K562 (cell line): ENCODE measurements around the gene OR4D9. TPM values are rescaled to one million over a fixed set of nuclear protein-coding genes. Genes with fewer than 3 reads are reported as not detected.

Experiments
- CEBPB ChIP-seq: fragments of 450-650 bp; IDR thresholded peaks from 2 replicates; pipeline ENCODE4 v1.6.1; 2016; ENCODE audit warnings: missing genetic modification characterization, missing compliant biosample characterization
- CXXC5 ChIP-seq: fragments of 250-450 bp; sonication (Bioruptor Pico); IDR thresholded peaks from 2 replicates; pipeline ENCODE4 v1.8.0; 2022; ENCODE audit warnings: inconsistent platforms, mild to moderate bottlenecking, moderate library complexity
- ELF2 ChIP-seq: fragments of 250-450 bp; sonication (Bioruptor Pico); IDR thresholded peaks from 2 replicates; pipeline ENCODE4 v1.5.0; 2021; ENCODE audit warnings: mild to moderate bottlenecking
- FOXK2 ChIP-seq, 2 experiments: fragments of 450-650 bp; IDR thresholded peaks in 1 of 2; conservative IDR thresholded peaks in 1 of 2; 2 replicates each; pipeline ENCODE4 v1.6.1; 2016; ENCODE audit warnings: low read depth in 2 of 2, mild to moderate bottlenecking in 1 of 2
- NFATC3 ChIP-seq: fragments of 450-650 bp; IDR thresholded peaks from 2 replicates; pipeline ENCODE4 v1.6.1; 2017; ENCODE audit warnings: mild to moderate bottlenecking
- PTTG1 ChIP-seq: fragments of 450-650 bp; IDR thresholded peaks from 2 replicates; pipeline ENCODE4 v1.6.1; 2016; ENCODE audit warnings: low read depth, mild to moderate bottlenecking, missing genetic modification characterization, missing compliant biosample characterization
- RHOXF2B ChIP-seq: fragments of 250-450 bp; sonication (Bioruptor Pico); conservative IDR thresholded peaks from 2 replicates; pipeline ENCODE4 v1.5.1; 2021
- SMAD2 ChIP-seq: fragments of 150-350 bp; IDR thresholded peaks from 2 replicates; pipeline ENCODE4 v1.6.1; 2014; ENCODE audit warnings: low read depth, mild to moderate bottlenecking, low read length
- polyA plus RNA-seq, 8 experiments: library from polyadenylated mRNA; depleted of rRNA in 4 of 8; stranded (reverse) in 5 of 8; unstranded in 3 of 8; fragments of >200 nt; fragmentation: Nextera tagmentation in 2 of 8; fragmentation: Illumina TruSeq in 1 of 8; extraction: Ambion mirVana in 2 of 8; extraction: Trizol in 1 of 8; gene quantifications; 2 replicates each; pipeline versions ENCODE4 v1.2.1 to v1.2.3, GENCODE V29; 2011 to 2014; ENCODE audit warnings: inconsistent platforms in 1 of 8, missing spikeins in 1 of 8
- total RNA-seq, 7 experiments: library from RNA; depleted of rRNA in 6 of 7; stranded (reverse); fragments of >200 nt in 6 of 7; fragmentation: Illumina TruSeq in 2 of 7; extraction: Trizol in 2 of 7; gene quantifications; 2 replicates each; pipeline versions ENCODE4 v1.2.1 to v1.2.3, GENCODE V29; 2011 to 2021; ENCODE audit warnings: low replicate concordance in 1 of 7
- TF ChIP-seq, protein P1 (sequence below): sonication (generic); formaldehyde crosslinking; IDR thresholded peaks from 2 replicates; pipeline ENCODE4 v1.8.0; 2022; ENCODE audit warnings: mild to moderate bottlenecking, missing genetic modification reagents
- TF ChIP-seq, protein P2 (sequence below): sonication (generic); formaldehyde crosslinking; IDR thresholded peaks from 2 replicates; pipeline ENCODE4 v1.8.0; 2023; ENCODE audit warnings: mild to moderate bottlenecking, missing genetic modification reagents

Gene OR4D9
- total and polyA plus RNA-seq, 9 of the 15 experiments (the other 6 are each of a cell fraction or from before 2014, with no cell fraction given) = not detected

DNA sequence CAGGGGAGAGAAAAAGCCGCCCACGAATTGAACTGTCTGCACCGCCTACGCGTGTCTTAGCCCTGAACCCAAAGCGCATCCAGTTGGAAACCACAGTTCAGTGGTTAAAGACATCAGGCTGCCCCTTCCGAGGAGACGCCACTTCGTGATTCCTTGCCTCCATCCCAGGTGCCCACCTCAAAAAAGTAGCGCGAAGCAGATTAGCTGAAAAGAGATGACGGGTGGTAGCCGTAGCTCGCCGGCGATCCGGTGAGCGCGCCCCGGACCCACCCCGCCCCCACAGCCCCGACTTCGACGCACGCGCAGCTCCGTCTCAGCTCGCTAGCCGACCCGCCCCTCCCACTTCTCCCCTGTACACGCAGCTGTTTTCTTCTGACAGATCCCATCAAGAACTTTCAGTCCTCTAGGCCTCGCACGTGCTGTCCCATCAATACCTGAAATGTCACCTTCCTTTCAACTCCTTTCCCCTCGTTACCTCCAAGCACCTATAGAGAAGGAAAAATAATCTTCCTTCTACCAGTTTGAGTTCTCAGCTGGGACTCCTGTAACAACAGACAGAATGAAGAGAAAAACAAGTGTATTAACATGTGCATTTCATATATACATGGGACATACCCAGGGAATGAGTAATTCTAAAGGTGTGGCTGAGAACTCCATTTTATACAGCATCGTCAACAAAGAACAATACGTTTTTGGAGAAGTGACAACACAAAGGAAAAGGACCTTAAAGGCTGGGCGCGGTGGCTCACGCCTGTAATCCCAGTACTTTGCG lies 49.5 kb downstream of the OR4D9 start (continued):
- TF ChIP-seq CXXC5 (CRISPR knock-in tag) (0 out of 2 replicates have a peak, but pooled peaks have one; percentile 27), CEBPB (tag) (no peak), RHOXF2B (no peak), SMAD2 (no peak), FOXK2 (conservative IDR thresholded peaks at IDR 0.05 in 1 of 2, IDR thresholded peaks at IDR 0.05 in 1 of 2; ENCODE audit: low read depth in 2 of 2) (peak; percentile 77 to 90), ELF2 (no peak), NFATC3 (no peak), PTTG1 (tag) (no peak)
- TF ChIP-seq, protein P1, sequence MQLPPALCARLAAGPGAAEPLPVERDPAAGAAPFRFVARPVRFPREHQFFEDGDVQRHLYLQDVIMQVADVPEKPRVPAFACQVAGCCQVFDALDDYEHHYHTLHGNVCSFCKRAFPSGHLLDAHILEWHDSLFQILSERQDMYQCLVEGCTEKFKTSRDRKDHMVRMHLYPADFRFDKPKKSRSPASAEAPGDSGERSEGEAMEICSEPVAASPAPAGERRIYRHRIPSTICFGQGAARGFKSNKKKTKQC = no peak
- TF ChIP-seq, protein P2, sequence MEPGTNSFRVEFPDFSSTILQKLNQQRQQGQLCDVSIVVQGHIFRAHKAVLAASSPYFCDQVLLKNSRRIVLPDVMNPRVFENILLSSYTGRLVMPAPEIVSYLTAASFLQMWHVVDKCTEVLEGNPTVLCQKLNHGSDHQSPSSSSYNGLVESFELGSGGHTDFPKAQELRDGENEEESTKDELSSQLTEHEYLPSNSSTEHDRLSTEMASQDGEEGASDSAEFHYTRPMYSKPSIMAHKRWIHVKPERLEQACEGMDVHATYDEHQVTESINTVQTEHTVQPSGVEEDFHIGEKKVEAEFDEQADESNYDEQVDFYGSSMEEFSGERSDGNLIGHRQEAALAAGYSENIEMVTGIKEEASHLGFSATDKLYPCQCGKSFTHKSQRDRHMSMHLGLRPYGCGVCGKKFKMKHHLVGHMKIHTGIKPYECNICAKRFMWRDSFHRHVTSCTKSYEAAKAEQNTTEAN (CRISPR knock-in tag) = no peak
